ENCODE results near the gene NPLOC4. TPM values are rescaled to one million over a fixed set of nuclear protein-coding genes. Genes with fewer than 3 reads are reported as not detected.

The NPLOC4 gene
- total and polyA plus RNA-seq, 4 donors, result 30.1 to 98.0 (median 51.3) TPM

DNA sequence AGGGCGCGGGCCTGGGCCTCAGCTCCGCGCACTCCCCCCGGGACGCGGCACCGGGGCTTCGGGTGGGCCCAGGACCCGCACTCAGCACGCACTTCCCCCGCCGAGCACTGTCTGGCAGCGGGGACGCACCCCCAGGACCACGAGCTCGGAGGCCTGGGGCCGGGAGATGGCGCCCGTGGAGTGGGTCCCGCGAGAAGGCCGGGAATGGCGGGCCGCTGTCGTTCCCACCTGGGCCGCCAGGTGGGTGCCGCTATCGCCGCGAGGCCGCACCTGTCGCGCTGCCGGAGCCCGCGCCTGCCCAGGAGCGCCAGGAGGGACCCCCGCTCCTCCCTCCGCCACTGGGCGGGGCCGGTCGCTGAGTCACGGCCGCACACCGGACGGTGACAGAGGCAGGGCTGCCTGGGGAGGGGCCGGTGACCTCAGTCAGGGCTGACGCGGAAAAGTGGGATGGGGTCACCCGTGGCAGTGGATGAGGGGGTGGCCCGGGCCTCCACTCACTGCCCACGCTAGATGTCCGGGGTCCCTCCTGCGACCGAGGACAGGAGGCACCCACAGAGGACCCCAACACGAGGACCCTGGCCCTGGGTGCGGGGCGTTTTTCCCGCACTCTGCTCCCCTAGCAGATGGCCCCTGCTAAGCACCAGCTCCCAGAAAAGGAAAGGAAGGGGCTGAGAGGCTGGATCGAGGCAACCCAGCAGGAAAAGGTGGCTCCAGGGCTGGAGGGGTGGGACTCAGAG is 117.5 kb downstream of the NPLOC4 start:
- H3K4me3 ChIP-seq, result peak overlapping the region; percentile 29
- WGBS, 2 donors, result 6% methylated on average over 49 to 61 of the region's 61 CpGs
- H3K9ac ChIP-seq (ENCODE audit: insufficient read depth in 1 of 2, low read length in 2 of 2), result no peak overlapping the region
- H3K36me3 ChIP-seq (ENCODE audit: control insufficient read depth in 4 of 4, insufficient read depth in 4 of 4, low read length in 4 of 4), result no peaks in the 10 kb centered on the region
- peak overlapping the region; percentile 41 to 69 for H3K27ac ChIP-seq (ENCODE audit: low read depth in 1 of 2, low read length in 1 of 2)
- TF ChIP-seq, protein P1, sequence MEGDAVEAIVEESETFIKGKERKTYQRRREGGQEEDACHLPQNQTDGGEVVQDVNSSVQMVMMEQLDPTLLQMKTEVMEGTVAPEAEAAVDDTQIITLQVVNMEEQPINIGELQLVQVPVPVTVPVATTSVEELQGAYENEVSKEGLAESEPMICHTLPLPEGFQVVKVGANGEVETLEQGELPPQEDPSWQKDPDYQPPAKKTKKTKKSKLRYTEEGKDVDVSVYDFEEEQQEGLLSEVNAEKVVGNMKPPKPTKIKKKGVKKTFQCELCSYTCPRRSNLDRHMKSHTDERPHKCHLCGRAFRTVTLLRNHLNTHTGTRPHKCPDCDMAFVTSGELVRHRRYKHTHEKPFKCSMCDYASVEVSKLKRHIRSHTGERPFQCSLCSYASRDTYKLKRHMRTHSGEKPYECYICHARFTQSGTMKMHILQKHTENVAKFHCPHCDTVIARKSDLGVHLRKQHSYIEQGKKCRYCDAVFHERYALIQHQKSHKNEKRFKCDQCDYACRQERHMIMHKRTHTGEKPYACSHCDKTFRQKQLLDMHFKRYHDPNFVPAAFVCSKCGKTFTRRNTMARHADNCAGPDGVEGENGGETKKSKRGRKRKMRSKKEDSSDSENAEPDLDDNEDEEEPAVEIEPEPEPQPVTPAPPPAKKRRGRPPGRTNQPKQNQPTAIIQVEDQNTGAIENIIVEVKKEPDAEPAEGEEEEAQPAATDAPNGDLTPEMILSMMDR (IDR thresholded peaks at IDR 0.05; ENCODE audit: control extremely low read depth, extremely low read depth), result peak; percentile 15
- peak; percentile 38 for ATAC-seq (ENCODE audit: insufficient read depth, low FRiP score)
- H3K9me3 ChIP-seq (ENCODE audit: control insufficient read depth in 4 of 4, insufficient read depth in 3 of 4, low read length in 3 of 4), result peaks cover 0 to 2% (median 0%) of the 10 kb centered on the region in 4 donors
- H3K27me3 ChIP-seq (ENCODE audit: control insufficient read depth in 3 of 3, insufficient read depth in 3 of 3, low read length in 2 of 3), result peaks cover 0 to 12% (median 4%) of the 10 kb centered on the region in 3 donors
- peak in 2 of 3 donors; percentile 63 for DNase-seq
- H3K4me1 ChIP-seq (ENCODE audit: control insufficient read depth in 5 of 5, insufficient read depth in 5 of 5, low read length in 5 of 5), result peaks cover 0 to 51% (median 25%) of the 10 kb centered on the region in 5 donors

DNA sequence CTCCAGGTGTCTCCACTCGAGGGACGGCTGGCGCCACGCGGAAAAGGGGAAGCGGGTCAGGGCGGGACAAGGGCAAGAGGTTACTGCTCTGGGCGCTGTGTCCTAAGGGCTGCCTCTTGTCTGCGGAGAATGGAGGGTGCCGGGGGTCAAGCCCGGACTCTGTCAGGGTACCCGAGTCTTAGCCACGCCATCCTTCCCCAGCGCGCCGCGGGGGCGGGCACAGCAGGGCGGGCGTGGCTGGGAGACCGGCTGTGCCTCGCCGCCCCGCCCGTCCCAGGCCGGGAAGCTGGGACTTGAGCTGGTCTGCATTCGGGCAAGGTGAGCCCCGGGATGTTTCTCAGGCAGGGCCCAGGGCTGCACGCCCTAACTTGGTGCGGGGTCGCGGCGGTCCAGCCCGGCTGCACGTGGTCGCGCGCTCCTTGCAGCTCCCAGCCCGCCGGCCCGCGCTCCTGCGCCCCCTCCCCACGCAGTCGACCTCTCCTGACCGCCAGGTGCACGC is 118.1 kb downstream of the NPLOC4 start:
- Histone ChIP-seq H3K9ac (ENCODE audit: insufficient read depth in 1 of 2, low read length in 2 of 2) (no peak overlapping the region), H3K27me3 (ENCODE audit: control insufficient read depth in 3 of 3, insufficient read depth in 3 of 3, low read length in 2 of 3) (peaks cover 0 to 12% (median 4%) of the 10 kb centered on the region in 3 donors), H3K9me3 (ENCODE audit: control insufficient read depth in 4 of 4, insufficient read depth in 3 of 4, low read length in 3 of 4) (peaks cover 0 to 2% (median 0%) of the 10 kb centered on the region in 4 donors), H3K4me3 (peak overlapping the region; percentile 29), H3K4me1 (ENCODE audit: control insufficient read depth in 5 of 5, insufficient read depth in 5 of 5, low read length in 5 of 5) (peaks cover 0 to 53% (median 25%) of the 10 kb centered on the region in 5 donors), H3K27ac (ENCODE audit: low read depth in 1 of 2, low read length in 1 of 2) (peak overlapping the region; percentile 41 to 69), H3K36me3 (ENCODE audit: control insufficient read depth in 4 of 4, insufficient read depth in 4 of 4, low read length in 4 of 4) (no peaks in the 10 kb centered on the region)
- WGBS, 2 donors, result 1 to 2% methylated on average over 33 to 47 of the region's 47 CpGs
- ATAC-seq (ENCODE audit: insufficient read depth, low FRiP score), result peak; percentile 28
- no peak for DNase-seq
- TF ChIP-seq, protein P1 (IDR thresholded peaks at IDR 0.05; ENCODE audit: control extremely low read depth, extremely low read depth), result no peak

DNA sequence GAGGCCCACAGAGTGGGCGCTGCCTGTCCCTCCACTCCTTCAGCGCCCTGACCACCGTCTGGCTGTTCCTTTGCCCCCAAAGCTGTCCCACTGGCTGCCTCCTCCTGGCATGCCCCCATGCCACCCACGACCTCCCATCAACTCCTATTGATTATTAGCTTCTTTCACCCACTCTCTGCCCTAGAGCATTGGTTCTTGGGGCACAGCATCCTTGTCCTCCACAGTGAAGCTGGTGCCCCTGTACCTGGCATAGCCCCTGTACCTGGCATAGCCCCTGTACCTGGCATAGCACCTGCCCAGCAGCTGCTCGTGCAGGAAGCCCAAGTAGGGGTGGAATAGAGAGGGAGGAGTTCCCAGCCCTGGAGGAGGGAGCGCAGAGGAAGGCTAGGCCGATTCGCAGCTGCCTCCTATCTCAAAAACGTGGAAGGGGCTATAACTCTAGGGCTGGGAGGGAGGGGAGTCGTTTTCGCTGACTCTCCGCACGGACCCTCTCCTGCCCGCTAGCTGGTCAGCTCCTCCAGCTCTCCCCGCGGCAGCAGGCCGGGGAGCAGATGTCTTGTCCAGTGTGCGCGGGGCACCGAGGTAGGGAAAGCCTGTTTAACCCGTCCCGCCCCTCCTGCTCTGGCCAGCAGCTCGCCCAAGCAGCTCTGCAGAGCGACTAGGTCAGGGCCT is 118.7 kb downstream of the NPLOC4 start:
- no peak overlapping the region for H3K9ac ChIP-seq (ENCODE audit: insufficient read depth in 1 of 2, low read length in 2 of 2)
- ATAC-seq (ENCODE audit: insufficient read depth, low FRiP score) (peak; percentile 2), DNase-seq (no peak)
- 44 to 51% methylated on average over 21 to 24 of the region's 24 CpGs for WGBS, 2 donors
- H3K36me3 ChIP-seq (ENCODE audit: control insufficient read depth in 4 of 4, insufficient read depth in 4 of 4, low read length in 4 of 4), result no peaks in the 10 kb centered on the region
- peaks cover 0 to 49% (median 22%) of the 10 kb centered on the region in 5 donors for H3K4me1 ChIP-seq (ENCODE audit: control insufficient read depth in 5 of 5, insufficient read depth in 5 of 5, low read length in 5 of 5)
- H3K27me3 ChIP-seq (ENCODE audit: control insufficient read depth in 3 of 3, insufficient read depth in 3 of 3, low read length in 2 of 3), result peaks cover 0 to 12% (median 4%) of the 10 kb centered on the region in 3 donors
- no peak overlapping the region for H3K4me3 ChIP-seq
- H3K9me3 ChIP-seq (ENCODE audit: control insufficient read depth in 4 of 4, insufficient read depth in 3 of 4, low read length in 3 of 4), result peaks cover 0 to 2% (median 0%) of the 10 kb centered on the region in 4 donors
- TF ChIP-seq, protein P1 (IDR thresholded peaks at IDR 0.05; ENCODE audit: control extremely low read depth, extremely low read depth), result no peak
- peak overlapping the region; percentile 26 to 41 for H3K27ac ChIP-seq (ENCODE audit: low read depth in 1 of 2, low read length in 1 of 2)

All from lung (tissue), 12 donors.